Caco-2 (cell line): ENCODE data around the gene MTARC1. TPM values are rescaled to one million over a fixed set of nuclear protein-coding genes. Genes with fewer than 3 reads are reported as not detected.

Experiments used
- BruUV-seq: library from RNA; stranded (reverse); fragments of 400-500 nt; replicated peaks from 2 replicates; lab custom pipeline; 2021; lab: Mats Ljungman, UMichigan
- CTCF ChIA-PET: fragments of 300-600 bp; sonication (Branson Sonifier 250); formaldehyde crosslinking; loops from one replicate; lab custom pipeline; 2022; ENCODE audit warnings: antibody characterized with exemption; lab: Charles Lee
- POLR2A ChIA-PET: fragments of 300-600 bp; sonication (Branson Sonifier 250); formaldehyde crosslinking; loops from one replicate; lab custom pipeline; 2022; ENCODE audit warnings: antibody characterized with exemption; lab: Charles Lee
- DNase-seq, 2 experiments: peaks; one replicate each; pipeline versions ENCODE4 v3.0.0 to v3.0.0-alpha.2; 2020 to 2022
- H3K27me3 ChIP-seq: replicated peaks from 2 replicates; pipeline ENCODE4 v1.6.0; 2011; ENCODE audit warnings: low read length; ENCODE audit not compliant: control insufficient read depth, insufficient read depth
- H3K36me3 ChIP-seq: 2 replicates; pipeline ENCODE4 v1.5.1; 2011; ENCODE audit warnings: low read length; ENCODE audit not compliant: control insufficient read depth, insufficient read depth
- H3K4me1 ChIP-seq: fragments of 250-450 bp; sonication (Bioruptor Pico); 2 replicates; pipeline ENCODE4 v1.5.1; 2020; ENCODE audit warnings: mild to moderate bottlenecking
- H3K4me3 ChIP-seq: 2 replicates; pipeline ENCODE4 v1.5.1; 2011; ENCODE audit warnings: low read depth, mild to moderate bottlenecking, control low read depth, low read length
- H3K9me3 ChIP-seq: fragments of 250-450 bp; sonication (Bioruptor Pico); 2 replicates; pipeline ENCODE4 v1.5.1; 2020; ENCODE audit warnings: mild to moderate bottlenecking, moderate library complexity
- H3K27ac Mint-ChIP-seq: one replicate; pipeline ENCODE4 v1.8.0; 2022; ENCODE audit warnings: mixed read lengths; ENCODE audit not compliant: unreplicated experiment
- H3K27me3 Mint-ChIP-seq: one replicate; pipeline ENCODE4 v1.8.0; 2022; ENCODE audit warnings: mixed read lengths; ENCODE audit not compliant: insufficient read depth, unreplicated experiment
- H3K36me3 Mint-ChIP-seq: one replicate; pipeline ENCODE4 v1.8.0; 2022; ENCODE audit warnings: mild to moderate bottlenecking, mixed read lengths; ENCODE audit not compliant: insufficient read depth, unreplicated experiment
- H3K4me1 Mint-ChIP-seq: one replicate; pipeline ENCODE4 v1.8.0; 2022; ENCODE audit warnings: low read depth, mixed read lengths; ENCODE audit not compliant: unreplicated experiment
- H3K4me3 Mint-ChIP-seq: one replicate; pipeline ENCODE4 v1.8.0; 2022; ENCODE audit warnings: mild to moderate bottlenecking, moderate library complexity, mixed read lengths; ENCODE audit not compliant: unreplicated experiment
- H3K9me3 Mint-ChIP-seq: one replicate; pipeline ENCODE4 v1.8.0; 2022; ENCODE audit warnings: mixed read lengths; ENCODE audit not compliant: unreplicated experiment
- intact Hi-C: fragments of 100-400 bp; cut with micrococcal nuclease; formaldehyde crosslinking; loops from one replicate; pipeline ENCODE4 v1.10.0; 2022; ENCODE audit not compliant: unreplicated experiment
- total RNA-seq: library from RNA; stranded (reverse); gene quantifications from 2 replicates; pipeline ENCODE4 v1.2.3, GENCODE V29; 2022
- TF ChIP-seq, protein P1 (sequence below), 2 experiments: fragments of 200-600 bp in 1 of 2; IDR thresholded peaks; 1 replicate in 1 of 2; 2 replicates in 1 of 2; pipeline versions ENCODE4 v1.5.1 to v1.8.0; 2011 to 2022; ENCODE audit warnings: antibody characterized with exemption in 1 of 2, control low read depth in 1 of 2, inconsistent platforms in 1 of 2, low read depth in 1 of 2, low read length in 1 of 2, mild to moderate bottlenecking in 1 of 2, moderate library complexity in 1 of 2; ENCODE audit not compliant: insufficient read depth in 1 of 2, severe bottlenecking in 1 of 2, unreplicated experiment in 1 of 2

Gene MTARC1
- total RNA-seq, 1 experiment from 2014 or later: 88.7 TPM

DNA sequence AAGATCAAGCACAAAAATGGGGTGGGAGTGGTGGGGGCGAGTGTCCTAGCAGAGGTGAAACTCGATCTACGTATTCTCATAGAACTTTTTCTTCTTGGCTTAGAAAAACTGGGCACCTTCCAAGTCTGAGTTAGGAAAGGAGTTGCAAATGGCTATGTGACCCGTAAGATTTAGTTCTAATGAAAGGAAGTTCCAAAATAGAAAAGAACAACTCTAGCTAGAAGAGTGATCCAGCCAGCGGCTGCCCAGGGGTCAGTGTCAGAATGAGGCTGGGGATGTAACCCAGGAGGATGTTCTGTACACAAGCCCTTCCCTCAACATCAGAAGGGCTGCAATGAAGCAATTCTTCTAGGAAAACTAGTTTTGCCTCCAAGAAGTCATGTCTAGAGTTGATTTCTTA lies 5.2 kb downstream of the MTARC1 start:
- CTCF ChIA-PET: no interaction called here
- no peaks in the 10 kb centered on the region for H3K9me3 Mint-ChIP-seq
- Histone ChIP-seq H3K27me3 (no peaks in the 10 kb centered on the region), H3K9me3 (no peaks in the 10 kb centered on the region), H3K36me3 (peaks cover 2% of the 10 kb centered on the region), H3K4me1 (peaks cover 7% of the 10 kb centered on the region; the same call in 1 of the 2 replicates), H3K4me3 (no peak overlapping the region)
- no peaks in the 10 kb centered on the region for H3K27me3 Mint-ChIP-seq
- H3K27ac Mint-ChIP-seq: no peak overlapping the region
- intact Hi-C loops: no loop called here
- no TSS peak for BruUV-seq
- no peak for DNase-seq
- POLR2A ChIA-PET: no interaction called here
- TF ChIP-seq, protein P1, sequence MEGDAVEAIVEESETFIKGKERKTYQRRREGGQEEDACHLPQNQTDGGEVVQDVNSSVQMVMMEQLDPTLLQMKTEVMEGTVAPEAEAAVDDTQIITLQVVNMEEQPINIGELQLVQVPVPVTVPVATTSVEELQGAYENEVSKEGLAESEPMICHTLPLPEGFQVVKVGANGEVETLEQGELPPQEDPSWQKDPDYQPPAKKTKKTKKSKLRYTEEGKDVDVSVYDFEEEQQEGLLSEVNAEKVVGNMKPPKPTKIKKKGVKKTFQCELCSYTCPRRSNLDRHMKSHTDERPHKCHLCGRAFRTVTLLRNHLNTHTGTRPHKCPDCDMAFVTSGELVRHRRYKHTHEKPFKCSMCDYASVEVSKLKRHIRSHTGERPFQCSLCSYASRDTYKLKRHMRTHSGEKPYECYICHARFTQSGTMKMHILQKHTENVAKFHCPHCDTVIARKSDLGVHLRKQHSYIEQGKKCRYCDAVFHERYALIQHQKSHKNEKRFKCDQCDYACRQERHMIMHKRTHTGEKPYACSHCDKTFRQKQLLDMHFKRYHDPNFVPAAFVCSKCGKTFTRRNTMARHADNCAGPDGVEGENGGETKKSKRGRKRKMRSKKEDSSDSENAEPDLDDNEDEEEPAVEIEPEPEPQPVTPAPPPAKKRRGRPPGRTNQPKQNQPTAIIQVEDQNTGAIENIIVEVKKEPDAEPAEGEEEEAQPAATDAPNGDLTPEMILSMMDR (IDR thresholded peaks at IDR 0.05; ENCODE audit: insufficient read depth in 1 of 2, low read depth in 1 of 2, low read length in 1 of 2, severe bottlenecking in 1 of 2, unreplicated experiment in 1 of 2): no peak
- H3K4me3 Mint-ChIP-seq: no peak overlapping the region
- H3K36me3 Mint-ChIP-seq: peaks cover 57% of the 10 kb centered on the region
- H3K4me1 Mint-ChIP-seq: peaks cover 9% of the 10 kb centered on the region

DNA sequence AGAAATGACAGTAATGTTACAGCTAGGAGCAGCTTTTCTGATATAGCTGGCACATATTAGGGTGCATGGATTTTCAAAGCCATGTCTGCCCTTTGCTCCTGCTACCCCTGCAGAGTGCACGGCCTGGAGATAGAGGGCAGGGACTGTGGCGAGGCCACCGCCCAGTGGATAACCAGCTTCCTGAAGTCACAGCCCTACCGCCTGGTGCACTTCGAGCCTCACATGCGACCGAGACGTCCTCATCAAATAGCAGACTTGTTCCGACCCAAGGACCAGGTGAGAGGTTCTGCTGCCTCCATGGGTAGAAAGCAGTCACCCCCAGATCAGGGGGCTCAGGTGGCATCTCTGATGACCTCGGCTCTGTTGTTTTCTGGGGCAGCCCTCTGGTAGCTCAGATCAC lies 9.8 kb downstream of the MTARC1 start:
- Histone ChIP-seq H3K36me3 (peaks cover 4% of the 10 kb centered on the region), H3K27me3 (no peaks in the 10 kb centered on the region), H3K4me1 (no peaks in the 10 kb centered on the region), H3K4me3 (no peak overlapping the region), H3K9me3 (no peaks in the 10 kb centered on the region)
- no peak overlapping the region for H3K27ac Mint-ChIP-seq
- intact Hi-C loops: no loop called here
- H3K27me3 Mint-ChIP-seq: no peaks in the 10 kb centered on the region
- no peaks in the 10 kb centered on the region for H3K9me3 Mint-ChIP-seq
- no TSS peak for BruUV-seq
- H3K36me3 Mint-ChIP-seq: peaks cover 26% of the 10 kb centered on the region
- ChIA-PET POLR2A (no interaction called here), CTCF (no interaction called here)
- no peak overlapping the region for H3K4me3 Mint-ChIP-seq
- no peaks in the 10 kb centered on the region for H3K4me1 Mint-ChIP-seq
- TF ChIP-seq, protein P1 (IDR thresholded peaks at IDR 0.05; ENCODE audit: insufficient read depth in 1 of 2, low read depth in 1 of 2, low read length in 1 of 2, severe bottlenecking in 1 of 2, unreplicated experiment in 1 of 2): no peak
- no peak for DNase-seq

DNA sequence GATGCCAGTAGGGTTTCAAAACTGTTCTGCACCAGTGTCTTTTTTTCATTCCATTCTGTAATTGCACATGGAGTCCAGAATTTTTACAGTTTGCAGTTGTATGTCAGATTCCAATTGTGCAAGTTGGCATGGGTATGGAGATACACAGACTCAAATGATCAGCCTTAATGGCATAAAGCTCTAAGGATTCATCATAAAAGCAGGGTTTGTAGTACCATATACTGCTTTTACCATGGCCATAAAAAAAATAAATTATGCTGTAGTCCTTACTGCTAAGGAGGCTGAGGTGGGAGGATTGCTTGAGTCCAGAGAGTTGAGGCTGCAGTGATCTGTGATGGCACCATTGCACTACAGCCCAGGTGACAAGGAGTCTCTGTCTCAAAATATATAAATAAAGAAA lies 10.3 kb downstream of the MTARC1 start:
- peaks cover 5% of the 10 kb centered on the region for H3K36me3 ChIP-seq
- intact Hi-C loops: no loop called here
- DNase-seq: no peak
- H3K4me3 Mint-ChIP-seq: no peak overlapping the region
- no TSS peak for BruUV-seq
- no peaks in the 10 kb centered on the region for H3K9me3 ChIP-seq
- H3K36me3 Mint-ChIP-seq: peaks cover 21% of the 10 kb centered on the region
- no peaks in the 10 kb centered on the region for H3K4me1 Mint-ChIP-seq
- H3K27ac Mint-ChIP-seq: no peak overlapping the region
- H3K4me1 ChIP-seq: no peaks in the 10 kb centered on the region
- no peaks in the 10 kb centered on the region for H3K27me3 Mint-ChIP-seq
- POLR2A ChIA-PET: no interaction called here
- H3K9me3 Mint-ChIP-seq: no peaks in the 10 kb centered on the region
- no peak overlapping the region for H3K4me3 ChIP-seq
- H3K27me3 ChIP-seq: no peaks in the 10 kb centered on the region
- TF ChIP-seq, protein P1 (IDR thresholded peaks at IDR 0.05; ENCODE audit: insufficient read depth in 1 of 2, low read depth in 1 of 2, low read length in 1 of 2, severe bottlenecking in 1 of 2, unreplicated experiment in 1 of 2): no peak
- CTCF ChIA-PET: no interaction called here
